Right lobe of liver (tissue), 6 donors: ENCODE results near the gene DAGLA. TPM values are rescaled to one million over a fixed set of nuclear protein-coding genes. Genes with fewer than 3 reads are reported as not detected.
A peak's percentile ranks its signal among the peaks of the same experiment; 100 is the strongest.

Experiments used
- ATAC-seq, 4 donors: fragments of 200-7000 bp; cut with Tn5 transposase; one replicate each; pipeline ENCODE4 v1.9.1; 2020; ENCODE audit warnings: mild to moderate bottlenecking in 4 of 4, moderate library complexity in 4 of 4
- DNase-seq, 3 donors: peaks; one replicate each; pipeline ENCODE4 v3.0.0-alpha.2; 2020
- H3K27ac ChIP-seq, 3 donors: fragments of 200-600 bp; one replicate each; pipeline ENCODE4 v1.8.0; 2022
- H3K27me3 ChIP-seq, 2 donors: fragments of 200-600 bp; one replicate each; pipeline ENCODE4 v1.8.0; 2022
- H3K36me3 ChIP-seq, 4 donors: fragments of 200-600 bp; sonication (generic) in 1 of 4; one replicate each; pipeline versions ENCODE4 v1.5.1 to v1.8.0; 2017 to 2022; ENCODE audit warnings: control low read depth in 1 of 4
- H3K4me1 ChIP-seq, 4 donors: fragments of 200-600 bp; sonication (generic) in 1 of 4; one replicate each; pipeline versions ENCODE4 v1.5.1 to v1.8.0; 2017 to 2022; ENCODE audit warnings: control low read depth in 1 of 4
- H3K4me3 ChIP-seq, 3 donors: fragments of 200-600 bp; one replicate each; pipeline ENCODE4 v1.8.0; 2022
- H3K9me3 ChIP-seq, 4 donors: fragments of 200-600 bp; sonication (generic) in 1 of 4; one replicate each; pipeline versions ENCODE4 v1.5.1 to v1.8.0; 2017 to 2022; ENCODE audit warnings: control low read depth in 1 of 4
- CTCF ChIP-seq, 4 donors: fragments of 200-600 bp in 3 of 4; fragments of 450-650 bp in 1 of 4; IDR thresholded peaks; one replicate each; pipeline versions ENCODE4 v1.5.1 to v1.8.0; 2016 to 2022; ENCODE audit warnings: antibody characterized with exemption in 4 of 4, mild to moderate bottlenecking in 2 of 4
- POLR2A ChIP-seq: fragments of 450-650 bp; IDR thresholded peaks from one replicate; pipeline ENCODE4 v1.6.1; 2017; ENCODE audit warnings: antibody characterized with exemption, mild to moderate bottlenecking
- WGBS: methylation state at CpG from one replicate; pipeline ENCODE4 v1.1.6; 2018; ENCODE audit warnings: low coverage, low lambda C conversion rate; ENCODE audit not compliant: insufficient coverage; ENCODE audit errors: missing lambda C conversion rate; 5-methylcytosine and 5-hydroxymethylcytosine counted together
- intact Hi-C, 2 donors: fragments of 100-400 bp; cut with DNase I; formaldehyde crosslinking; loops; one replicate each; pipeline versions ENCODE4 v1.11.2 to v1.14.1; 2022
- total RNA-seq, 6 experiments: library from RNA; depleted of rRNA in 2 of 6; stranded (reverse); fragments of >200 nt in 2 of 6; fragmentation: NEBNext Ultra II Directional in 3 of 6; extraction: Animal tissue kit (Norgen Biotek cat#: 25700) in 3 of 6; gene quantifications; one replicate each; pipeline versions ENCODE4 v1.1.0 to v1.2.4, GENCODE V29; 2016 to 2023
- donor health status: DM: no; HTN: yes; CAD: no.
- donor health status: DM: no; HTN: no; CAD: no.
- donor health status: DM: no; HTN: no; CAD: no.
- donor health status: DM: no; HTN: yes; CAD: no.
- donor health status: DM: no; HTN: yes; CAD: no.

Gene DAGLA
- total RNA-seq, 6 experiments from 2014 or later = 0.33 to 5.5 (median 0.79) TPM

- H3K4me1 ChIP-seq = peaks cover 0 to 31% (median 6%) of the 10 kb centered on the region in 4 donors
- H3K27ac ChIP-seq = peak overlapping the region; percentile 50 to 68 (median 60)
- peak; percentile 70 to 82 (median 79) for DNase-seq
- peak; percentile 38 to 87 (median 72) for ATAC-seq
- no peaks in the 10 kb centered on the region for H3K9me3 ChIP-seq
- peak; percentile 56 for TF ChIP-seq POLR2A
- no peak for TF ChIP-seq CTCF (IDR thresholded peaks at IDR 0.05)
- intact Hi-C loops = no loop called here
- H3K4me3 ChIP-seq = no peak overlapping the region
- 20% methylated on average over 1 of the region's 13 CpGs for WGBS
- H3K36me3 ChIP-seq = no peaks in the 10 kb centered on the region
- no peaks in the 10 kb centered on the region for H3K27me3 ChIP-seq
Measured at GRCh38 chr11:61766353-61766841, 86.2 kb downstream of the DAGLA start.

- no peaks in the 10 kb centered on the region for H3K27me3 ChIP-seq
- intact Hi-C loops = no loop called here
- no peak for DNase-seq
- no peaks in the 10 kb centered on the region for H3K9me3 ChIP-seq
- H3K4me1 ChIP-seq = peaks cover 0 to 37% (median 6%) of the 10 kb centered on the region in 4 donors
- H3K4me3 ChIP-seq = no peak overlapping the region
- no peaks in the 10 kb centered on the region for H3K36me3 ChIP-seq
- peak overlapping the region in 1 of 3 donors; percentile 37 for H3K27ac ChIP-seq
- TF ChIP-seq CTCF (IDR thresholded peaks at IDR 0.05) (no peak), POLR2A (no peak)
- peak in 1 of 4 donors; percentile 27 for ATAC-seq
- 68% methylated on average over 4 of the region's 11 CpGs for WGBS
Measured at GRCh38 chr11:61768376-61769076, 88.3 kb downstream of the DAGLA start.

GRCh38 chr11:61769169-61769920 is 89.2 kb downstream of the DAGLA start:
- DNase-seq = no peak
- H3K9me3 ChIP-seq = no peaks in the 10 kb centered on the region
- H3K27ac ChIP-seq = peak overlapping the region in 1 of 3 donors; percentile 37
- H3K4me1 ChIP-seq = peaks cover 0 to 37% (median 6%) of the 10 kb centered on the region in 4 donors
- no peaks in the 10 kb centered on the region for H3K36me3 ChIP-seq
- intact Hi-C loops = no loop called here
- peak in 2 of 4 donors; percentile 7 to 42 for TF ChIP-seq CTCF (IDR thresholded peaks at IDR 0.05)
- TF ChIP-seq POLR2A = no peak
- no peak overlapping the region for H3K4me3 ChIP-seq
- ATAC-seq = peak in 1 of 4 donors; percentile 32
- H3K27me3 ChIP-seq = no peaks in the 10 kb centered on the region
- WGBS = 50% methylated on average over 10 of the region's 33 CpGs

- H3K36me3 ChIP-seq = no peaks in the 10 kb centered on the region
- WGBS = 81% methylated on average over 10 of the region's 20 CpGs
- peaks cover 0 to 37% (median 6%) of the 10 kb centered on the region in 4 donors for H3K4me1 ChIP-seq
- no peak overlapping the region for H3K27ac ChIP-seq
- H3K9me3 ChIP-seq = no peaks in the 10 kb centered on the region
- H3K27me3 ChIP-seq = no peaks in the 10 kb centered on the region
- DNase-seq (no peak), ATAC-seq (no peak)
- intact Hi-C loops = no loop called here
- H3K4me3 ChIP-seq = no peak overlapping the region
- no peak for TF ChIP-seq CTCF (IDR thresholded peaks at IDR 0.05)
- TF ChIP-seq POLR2A = no peak
Measured at GRCh38 chr11:61769946-61770683, 89.9 kb downstream of the DAGLA start.
